ENCODE results near the gene PPP2R2B. TPM values are rescaled to one million over a fixed set of nuclear protein-coding genes. Genes with fewer than 3 reads are reported as not detected.
A peak's percentile ranks its signal among the peaks of the same experiment; 100 is the strongest.

Gene PPP2R2B
- polyA plus RNA-seq, 1 donor: 11.5 TPM

- DNase-seq: no peak
These were observed 50.2 kb downstream of the PPP2R2B start for GRCh38 chr5:146828385-146828784.

DNA sequence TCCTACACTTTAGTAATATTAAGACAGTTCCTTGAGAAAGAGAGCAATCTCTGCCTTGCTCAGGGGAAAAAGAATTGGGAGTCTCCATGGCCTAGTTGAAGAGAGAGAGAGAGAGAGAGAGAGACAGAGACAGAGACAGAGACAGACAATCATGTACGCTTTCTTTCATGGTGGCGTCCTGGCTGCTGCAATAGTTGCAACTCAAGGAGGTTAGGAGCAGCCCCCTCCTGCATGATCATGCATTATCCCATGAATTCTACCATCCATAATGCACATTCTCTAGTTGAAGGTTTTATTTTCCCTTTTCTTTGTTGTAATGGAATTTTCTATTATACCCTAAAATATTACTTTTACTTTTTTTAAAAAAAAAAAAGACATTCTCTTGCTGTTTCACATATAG is 50.7 kb downstream of the PPP2R2B start:
- DNase-seq: no peak

DNA sequence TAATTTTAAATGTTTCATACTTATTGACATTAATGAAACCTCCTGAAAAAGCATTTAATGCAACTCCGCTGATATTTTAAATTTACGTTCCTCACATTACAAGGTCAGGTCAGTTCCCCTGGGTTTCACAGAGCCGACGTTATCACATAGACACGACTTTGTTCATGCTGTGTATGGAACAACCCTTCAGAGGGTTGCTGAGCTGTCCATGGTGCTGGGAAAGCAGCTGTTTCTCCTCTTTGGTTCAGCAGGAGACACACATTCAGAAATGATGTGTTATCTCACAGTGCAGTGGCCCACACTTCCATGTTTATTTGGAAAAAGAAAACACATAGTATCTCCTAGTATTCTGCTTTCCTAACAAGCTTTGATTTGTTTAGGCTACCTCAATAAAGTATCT is 53.5 kb downstream of the PPP2R2B start:
- peak; percentile 70 for DNase-seq

- no peak for DNase-seq
These were observed 56.8 kb downstream of the PPP2R2B start for GRCh38 chr5:146821732-146822131.

DNA sequence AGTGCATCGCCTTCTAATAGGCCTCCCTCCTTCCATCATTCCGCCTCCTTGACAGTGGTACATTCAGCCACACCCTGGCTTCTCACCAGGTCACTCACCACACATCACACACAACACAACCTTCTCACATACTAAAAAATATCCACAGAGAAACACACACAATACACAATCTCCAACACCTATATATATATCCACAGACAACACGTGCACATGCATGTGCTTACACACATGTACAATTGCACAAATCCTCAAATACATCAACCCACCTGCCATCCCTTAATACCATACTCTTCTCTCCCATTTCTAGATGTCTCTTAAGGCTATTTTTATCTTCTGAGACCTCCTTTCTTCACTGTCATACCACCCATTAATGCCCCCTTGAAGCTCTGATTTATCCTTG is 57.6 kb downstream of the PPP2R2B start:
- DNase-seq: no peak

GRCh38 chr5:146818822-146819221 is 59.7 kb downstream of the PPP2R2B start:
- DNase-seq: no peak

DNA sequence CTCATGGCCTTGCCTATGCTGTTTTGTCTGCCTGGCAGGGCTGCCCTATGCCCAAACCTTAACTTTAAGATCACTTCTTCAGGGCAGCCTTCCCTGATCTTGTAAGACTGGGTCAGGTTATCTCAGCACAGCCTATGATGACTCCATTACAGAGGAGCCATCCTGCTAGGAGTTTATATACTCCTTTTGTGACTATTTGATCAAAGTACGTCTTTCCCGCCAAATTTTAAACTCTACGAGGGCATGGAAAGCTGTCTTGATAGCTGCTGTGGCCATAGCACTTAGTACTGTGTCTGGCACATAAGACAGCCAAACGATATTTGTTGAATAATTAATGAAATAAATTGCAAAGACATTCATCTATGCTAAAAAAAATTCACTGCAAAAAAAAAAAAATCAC is 60.6 kb downstream of the PPP2R2B start:
- no peak for DNase-seq

DNA sequence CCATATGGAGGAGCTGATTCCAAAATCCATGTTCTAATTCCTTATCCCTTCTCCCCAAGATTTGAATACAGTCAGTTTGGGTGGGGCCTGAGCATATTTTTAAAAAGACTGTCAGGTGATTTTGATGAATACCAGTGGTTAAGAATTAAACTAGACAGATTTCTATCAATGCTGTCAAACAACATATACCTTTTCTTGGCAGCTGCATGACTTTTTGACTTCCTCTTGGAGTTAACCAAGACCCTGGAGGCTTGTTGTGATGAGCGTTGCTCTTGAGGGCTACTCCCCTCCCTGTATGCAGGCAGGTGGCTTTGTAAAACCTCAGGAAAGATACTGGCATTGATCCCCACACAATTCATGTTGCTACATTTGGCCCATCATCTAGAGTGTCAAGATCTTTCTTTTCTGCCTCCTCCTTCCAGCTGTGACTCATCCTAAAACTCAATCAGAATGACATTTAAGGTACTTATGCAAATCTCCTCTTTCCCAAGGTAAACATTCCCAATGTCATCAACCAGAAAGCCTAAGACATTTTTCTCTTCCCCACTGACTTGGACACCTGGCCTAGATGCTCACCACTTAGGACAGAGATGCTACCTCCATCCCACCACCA is 61.7 kb downstream of the PPP2R2B start:
- DNase-seq: no peak

GRCh38 chr5:146815411-146815810 is 63.1 kb downstream of the PPP2R2B start:
- DNase-seq: no peak

- no peak for DNase-seq
These were observed 65.0 kb downstream of the PPP2R2B start for GRCh38 chr5:146813346-146814157.

GRCh38 chr5:146805081-146805480 is 73.5 kb downstream of the PPP2R2B start:
- no peak for DNase-seq

GRCh38 chr5:146802945-146803522 is 75.5 kb downstream of the PPP2R2B start:
- DNase-seq: no peak

GRCh38 chr5:146799671-146800070 is 78.9 kb downstream of the PPP2R2B start:
- no peak for DNase-seq

- DNase-seq: no peak
These were observed 79.3 kb downstream of the PPP2R2B start for GRCh38 chr5:146799231-146799630.

DNA sequence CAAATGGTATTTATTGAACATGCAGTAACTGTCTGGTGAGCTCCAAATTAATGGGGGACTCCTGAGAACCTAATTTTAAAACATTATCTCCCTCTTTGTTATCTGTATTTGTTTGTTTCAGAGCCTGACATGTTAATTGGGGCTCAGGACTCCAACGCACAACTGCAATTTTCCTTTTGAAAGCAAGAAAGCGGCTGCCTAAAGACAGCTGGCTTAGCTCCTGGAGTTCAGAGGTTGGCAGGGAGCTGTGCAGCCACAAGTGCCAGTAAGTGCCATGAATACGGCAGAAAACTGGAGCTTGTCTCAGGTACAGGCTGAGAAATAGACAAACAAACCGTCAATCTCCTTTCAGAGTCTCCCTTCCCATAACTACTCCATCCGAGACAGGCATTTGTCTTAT is 80.9 kb downstream of the PPP2R2B start:
- DNase-seq: no peak

DNA sequence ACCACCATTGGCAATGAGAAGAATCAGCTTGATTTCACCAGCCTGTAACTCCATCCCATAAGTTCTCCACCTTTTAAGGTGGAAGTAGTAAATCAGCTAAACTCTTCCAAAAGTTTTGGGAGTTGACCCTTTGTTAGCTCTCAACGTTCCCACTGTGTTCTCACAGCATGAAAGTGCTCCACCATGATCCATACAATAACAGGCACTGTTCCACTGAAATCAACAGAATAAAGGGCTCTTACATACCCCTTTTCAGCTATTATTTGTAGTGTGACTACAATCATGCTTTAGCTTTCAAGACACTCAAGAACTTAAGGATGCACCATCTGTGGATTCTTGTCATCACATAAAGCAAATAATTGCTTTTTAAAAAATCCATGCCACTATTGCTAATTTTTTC is 81.6 kb downstream of the PPP2R2B start:
- DNase-seq: no peak

DNA sequence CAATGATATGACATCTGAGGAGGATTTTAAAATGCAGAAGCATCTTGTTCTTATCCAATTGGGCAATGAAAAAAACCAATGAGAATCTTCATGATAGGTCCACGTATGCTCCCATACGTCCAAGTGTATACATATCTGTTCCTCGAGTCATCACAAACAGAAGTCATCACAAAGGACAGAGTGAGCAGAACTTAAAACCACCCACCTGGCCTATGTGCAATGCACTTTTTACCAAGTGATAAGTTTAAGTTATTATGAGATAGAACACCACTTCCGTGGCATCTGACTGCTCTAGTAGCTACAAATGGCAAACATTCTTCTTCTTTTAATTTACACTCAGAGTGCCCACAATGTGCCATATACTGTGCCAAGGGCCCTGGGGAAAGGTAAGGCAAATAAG is 82.4 kb downstream of the PPP2R2B start:
- no peak for DNase-seq

- no peak for DNase-seq
These were observed 84.1 kb downstream of the PPP2R2B start for GRCh38 chr5:146794326-146795029.

DNA sequence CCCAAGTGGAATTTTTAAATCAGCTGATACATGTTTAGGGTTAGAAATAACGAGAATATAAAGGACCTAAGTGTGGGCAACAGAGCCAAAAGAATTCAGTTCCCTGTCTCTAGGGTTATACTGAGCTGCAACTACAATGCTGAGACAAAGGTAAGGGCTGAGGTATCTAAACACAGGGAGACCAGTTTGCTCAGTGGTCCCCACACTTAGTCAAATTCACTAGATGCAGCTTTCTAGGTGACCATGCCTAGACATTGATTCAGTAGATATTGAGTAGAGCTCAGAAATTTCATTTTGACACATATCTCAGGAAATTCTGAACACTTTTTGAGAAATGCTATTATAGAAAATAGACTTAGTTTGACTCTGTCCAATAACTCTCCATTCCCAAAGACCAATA is 84.8 kb downstream of the PPP2R2B start:
- DNase-seq: no peak

- no peak for DNase-seq
These were observed 87.1 kb downstream of the PPP2R2B start for GRCh38 chr5:146791471-146791870.

- DNase-seq: no peak
These were observed 88.6 kb downstream of the PPP2R2B start for GRCh38 chr5:146789712-146790653.

DNA sequence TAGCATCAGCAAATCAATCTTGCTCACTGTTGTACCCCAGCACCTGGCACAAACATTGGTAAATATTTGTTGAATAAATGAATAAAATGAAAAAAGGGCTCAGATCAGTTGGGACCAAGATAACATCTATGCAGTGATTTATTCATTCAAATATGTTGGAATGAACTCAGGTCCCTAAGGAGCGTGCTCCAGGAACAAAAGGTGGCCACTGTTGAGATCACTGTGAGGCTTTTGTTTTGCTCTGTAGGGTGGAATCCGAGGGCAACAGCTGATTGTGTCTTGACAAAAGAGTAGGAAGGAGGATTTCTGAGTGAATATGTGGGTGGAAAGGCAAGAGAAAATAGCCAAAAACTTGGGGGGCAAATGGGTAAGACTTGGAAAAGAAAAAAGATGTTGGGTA is 89.7 kb downstream of the PPP2R2B start:
- DNase-seq: no peak
